HepG2 (cell line): ENCODE data around the gene ARHGEF40. TPM values are rescaled to one million over a fixed set of nuclear protein-coding genes. Genes with fewer than 3 reads are reported as not detected.

Source experiments
- EZH2 ChIP-seq: conservative IDR thresholded peaks from 2 replicates; pipeline ENCODE4 v1.6.1; 2012; ENCODE audit warnings: mild to moderate bottlenecking, low read depth, low read length, moderate library complexity
- HES4 ChIP-seq: sonication (generic); formaldehyde crosslinking; IDR thresholded peaks from 2 replicates; pipeline ENCODE4 v1.9.0; 2021; ENCODE audit warnings: mild to moderate bottlenecking, missing genetic modification reagents, borderline replicate concordance
- HMG20B ChIP-seq: conservative IDR thresholded peaks from 2 replicates; pipeline ENCODE4 v1.6.1; 2016; ENCODE audit warnings: missing genetic modification reagents, missing compliant biosample characterization
- HNRNPUL1 ChIP-seq: fragments of 200-400 bp; formaldehyde crosslinking; IDR thresholded peaks from 2 replicates; pipeline ENCODE4 v1.6.1; 2017; ENCODE audit warnings: low read depth, mild to moderate bottlenecking, low read length, moderate library complexity
- MBD4 ChIP-seq: IDR thresholded peaks from 2 replicates; pipeline ENCODE4 v1.6.1; 2012; ENCODE audit warnings: low read length, inconsistent platforms, borderline replicate concordance
- MED13 ChIP-seq: sonication (generic); formaldehyde crosslinking; IDR thresholded peaks from 2 replicates; pipeline ENCODE4 v1.5.0; 2020; ENCODE audit warnings: missing genetic modification reagents
- SP5 ChIP-seq: IDR thresholded peaks from 2 replicates; pipeline ENCODE4 v1.6.1; 2016; ENCODE audit warnings: low read depth, borderline replicate concordance
- STAT6 ChIP-seq: sonication (generic); formaldehyde crosslinking; IDR thresholded peaks from 2 replicates; pipeline ENCODE4 v1.4.0; 2020; ENCODE audit warnings: missing genetic modification reagents, mild to moderate bottlenecking, borderline replicate concordance
- TBX3 ChIP-seq: fragments of 450-650 bp; IDR thresholded peaks from 2 replicates; pipeline ENCODE4 v1.6.1; 2017; ENCODE audit warnings: antibody characterized with exemption, mild to moderate bottlenecking, inconsistent platforms, borderline replicate concordance
- TCF7 ChIP-seq: sonication (generic); IDR thresholded peaks from 2 replicates; pipeline ENCODE4 v1.6.1; 2016; ENCODE audit warnings: antibody characterized with exemption, low read depth
- ZC3H13 ChIP-seq: sonication (generic); formaldehyde crosslinking; IDR thresholded peaks from 2 replicates; pipeline ENCODE4 v1.8.1; 2023; ENCODE audit warnings: mild to moderate bottlenecking, missing genetic modification reagents, moderate library complexity
- ZNF263 ChIP-seq: sonication (generic); formaldehyde crosslinking; IDR thresholded peaks from 2 replicates; pipeline ENCODE4 v1.4.0; 2020; ENCODE audit warnings: missing genetic modification reagents
- ZNF282 ChIP-seq: fragments of 450-650 bp; IDR thresholded peaks from 2 replicates; pipeline ENCODE4 v1.6.1; 2018; ENCODE audit not compliant: partially characterized antibody
- ZNF292 ChIP-seq: sonication (generic); formaldehyde crosslinking; IDR thresholded peaks from 2 replicates; pipeline ENCODE4 v1.8.1; 2022; ENCODE audit warnings: mild to moderate bottlenecking, low read depth, missing genetic modification reagents, borderline replicate concordance
- ZNF512 ChIP-seq: sonication (generic); formaldehyde crosslinking; IDR thresholded peaks from 2 replicates; pipeline ENCODE4 v1.4.0; 2020; ENCODE audit warnings: mild to moderate bottlenecking, missing genetic modification reagents
- ZNF878 ChIP-seq: sonication (generic); formaldehyde crosslinking; IDR thresholded peaks from 2 replicates; pipeline ENCODE4 v1.8.1; 2023; ENCODE audit warnings: mild to moderate bottlenecking, missing genetic modification reagents, moderate library complexity
- polyA plus RNA-seq, 8 experiments: library from polyadenylated mRNA; depleted of rRNA in 3 of 8; stranded (reverse) in 7 of 8; unstranded in 1 of 8; fragments of >200 nt; fragmentation: Illumina TruSeq in 4 of 8; extraction: Trizol in 4 of 8; gene quantifications; 2 replicates each; pipeline versions ENCODE4 v1.2.1 to v1.2.3, GENCODE V29; 2011 to 2016; ENCODE audit warnings: low read depth in 4 of 8, missing spikeins in 1 of 8, mixed read lengths in 1 of 8; ENCODE audit not compliant: insufficient read depth in 1 of 8
- total RNA-seq, 5 experiments: library from RNA; depleted of rRNA; stranded (reverse); fragments of >200 nt; fragmentation: Illumina TruSeq; extraction: Trizol; gene quantifications; 2 replicates each; pipeline ENCODE4 v1.2.3, GENCODE V29; 2016; ENCODE audit warnings: low read depth in 1 of 5
- TF ChIP-seq, protein P1 (sequence below): sonication (generic); formaldehyde crosslinking; IDR thresholded peaks from 2 replicates; pipeline ENCODE4 v1.4.0; 2020; ENCODE audit warnings: low read depth, missing genetic modification reagents
- TF ChIP-seq, protein P2 (sequence below): sonication (generic); formaldehyde crosslinking; IDR thresholded peaks from 2 replicates; pipeline ENCODE4 v1.5.0; 2020; ENCODE audit warnings: mild to moderate bottlenecking, low read depth, missing genetic modification reagents, borderline replicate concordance
- TF ChIP-seq, protein P3 (sequence below): sonication (generic); formaldehyde crosslinking; IDR thresholded peaks from 2 replicates; pipeline ENCODE4 v1.4.0; 2020; ENCODE audit warnings: missing genetic modification reagents; ENCODE audit errors: not compliant biosample characterization
- TF ChIP-seq, protein P4 (sequence below): IDR thresholded peaks from 2 replicates; pipeline ENCODE4 v1.6.1; 2012; ENCODE audit warnings: inconsistent platforms

Gene ARHGEF40
- total and polyA plus RNA-seq, 2 of the 13 experiments (the other 11 are each of a cell fraction or from before 2014, with no cell fraction given), result 28.1 to 78.1 TPM

- peak; percentile 80; the same call in 1 of the 2 replicates for TF ChIP-seq ZNF292 (CRISPR knock-in tag)
- peak; percentile 82 for TF ChIP-seq MED13 (CRISPR knock-in tag)
- TF ChIP-seq, protein P1, sequence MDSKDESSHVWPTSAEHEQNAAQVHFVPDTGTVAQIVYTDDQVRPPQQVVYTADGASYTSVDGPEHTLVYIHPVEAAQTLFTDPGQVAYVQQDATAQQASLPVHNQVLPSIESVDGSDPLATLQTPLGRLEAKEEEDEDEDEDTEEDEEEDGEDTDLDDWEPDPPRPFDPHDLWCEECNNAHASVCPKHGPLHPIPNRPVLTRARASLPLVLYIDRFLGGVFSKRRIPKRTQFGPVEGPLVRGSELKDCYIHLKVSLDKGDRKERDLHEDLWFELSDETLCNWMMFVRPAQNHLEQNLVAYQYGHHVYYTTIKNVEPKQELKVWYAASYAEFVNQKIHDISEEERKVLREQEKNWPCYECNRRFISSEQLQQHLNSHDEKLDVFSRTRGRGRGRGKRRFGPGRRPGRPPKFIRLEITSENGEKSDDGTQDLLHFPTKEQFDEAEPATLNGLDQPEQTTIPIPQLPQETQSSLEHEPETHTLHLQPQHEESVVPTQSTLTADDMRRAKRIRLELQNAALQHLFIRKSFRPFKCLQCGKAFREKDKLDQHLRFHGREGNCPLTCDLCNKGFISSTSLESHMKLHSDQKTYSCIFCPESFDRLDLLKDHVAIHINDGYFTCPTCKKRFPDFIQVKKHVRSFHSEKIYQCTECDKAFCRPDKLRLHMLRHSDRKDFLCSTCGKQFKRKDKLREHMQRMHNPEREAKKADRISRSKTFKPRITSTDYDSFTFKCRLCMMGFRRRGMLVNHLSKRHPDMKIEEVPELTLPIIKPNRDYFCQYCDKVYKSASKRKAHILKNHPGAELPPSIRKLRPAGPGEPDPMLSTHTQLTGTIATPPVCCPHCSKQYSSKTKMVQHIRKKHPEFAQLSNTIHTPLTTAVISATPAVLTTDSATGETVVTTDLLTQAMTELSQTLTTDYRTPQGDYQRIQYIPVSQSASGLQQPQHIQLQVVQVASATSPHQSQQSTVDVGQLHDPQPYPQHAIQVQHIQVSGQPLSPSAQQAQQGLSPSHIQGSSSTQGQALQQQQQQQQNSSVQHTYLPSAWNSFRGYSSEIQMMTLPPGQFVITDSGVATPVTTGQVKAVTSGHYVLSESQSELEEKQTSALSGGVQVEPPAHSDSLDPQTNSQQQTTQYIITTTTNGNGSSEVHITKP, result peak; percentile 82
- TF ChIP-seq SP5 (CRISPR knock-in tag), result peak; percentile 82; the same call in 1 of the 2 replicates
- TF ChIP-seq EZH2, result no peak
- TF ChIP-seq MBD4, result peak; percentile 29; the same call in 1 of the 2 replicates
- TF ChIP-seq, protein P2, sequence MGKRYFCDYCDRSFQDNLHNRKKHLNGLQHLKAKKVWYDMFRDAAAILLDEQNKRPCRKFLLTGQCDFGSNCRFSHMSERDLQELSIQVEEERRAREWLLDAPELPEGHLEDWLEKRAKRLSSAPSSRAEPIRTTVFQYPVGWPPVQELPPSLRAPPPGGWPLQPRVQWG (CRISPR knock-in tag), result no peak
- TF ChIP-seq HMG20B (CRISPR knock-in tag), result peak; percentile 96
- peak; percentile 99 for TF ChIP-seq ZNF263 (CRISPR knock-in tag)
- TF ChIP-seq, protein P3, sequence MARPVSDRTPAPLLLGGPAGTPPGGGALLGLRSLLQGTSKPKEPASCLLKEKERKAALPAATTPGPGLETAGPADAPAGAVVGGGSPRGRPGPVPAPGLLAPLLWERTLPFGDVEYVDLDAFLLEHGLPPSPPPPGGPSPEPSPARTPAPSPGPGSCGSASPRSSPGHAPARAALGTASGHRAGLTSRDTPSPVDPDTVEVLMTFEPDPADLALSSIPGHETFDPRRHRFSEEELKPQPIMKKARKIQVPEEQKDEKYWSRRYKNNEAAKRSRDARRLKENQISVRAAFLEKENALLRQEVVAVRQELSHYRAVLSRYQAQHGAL, result peak; percentile 37
- no peak for TF ChIP-seq HNRNPUL1
- no peak for TF ChIP-seq ZNF512 (CRISPR knock-in tag)
- TF ChIP-seq, protein P4, sequence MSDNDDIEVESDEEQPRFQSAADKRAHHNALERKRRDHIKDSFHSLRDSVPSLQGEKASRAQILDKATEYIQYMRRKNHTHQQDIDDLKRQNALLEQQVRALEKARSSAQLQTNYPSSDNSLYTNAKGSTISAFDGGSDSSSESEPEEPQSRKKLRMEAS, result peak; percentile 69
- peak; percentile 68 for TF ChIP-seq TCF7
- peak; percentile 49; the same call in 1 of the 2 replicates for TF ChIP-seq STAT6
- TF ChIP-seq ZNF282, result no peak
- TF ChIP-seq ZNF878, result peak; percentile 93; the same call in 1 of the 2 replicates
- TF ChIP-seq ZC3H13 (CRISPR knock-in tag), result 0 out of 2 replicates have a peak, but pooled peaks have one; percentile 41
- TF ChIP-seq HES4 (CRISPR knock-in tag), result 0 out of 2 replicates have a peak, but pooled peaks have one; percentile 50
- TF ChIP-seq TBX3, result no peak
Observed at GRCh38 chr14:21055432-21056117, 14.5 kb upstream of the ARHGEF40 start (continued).
